IPS-18a (cell line): ENCODE measurements around the gene SMIM5.

Experiments
- H3K27ac ChIP-seq: one replicate; pipeline ENCODE4 v1.5.1; 2013; ENCODE audit warnings: low read length
- H3K27me3 ChIP-seq: one replicate; pipeline ENCODE4 v1.6.1; 2013; ENCODE audit warnings: mild to moderate bottlenecking, low read length; ENCODE audit not compliant: control insufficient read depth, insufficient read depth
- H3K36me3 ChIP-seq: one replicate; pipeline ENCODE4 v1.6.1; 2013; ENCODE audit warnings: low read depth, low read length; ENCODE audit not compliant: control insufficient read depth
- H3K4me1 ChIP-seq: one replicate; pipeline ENCODE4 v1.6.1; 2013; ENCODE audit warnings: low read depth, low read length; ENCODE audit not compliant: control insufficient read depth
- H3K4me3 ChIP-seq: one replicate; pipeline ENCODE4 v1.5.1; 2013; ENCODE audit warnings: low read length
- H3K9ac ChIP-seq: one replicate; pipeline ENCODE4 v1.6.1; 2013; ENCODE audit warnings: mild to moderate bottlenecking, low read length, moderate library complexity
- H3K9me3 ChIP-seq: one replicate; pipeline ENCODE4 v1.6.1; 2013; ENCODE audit warnings: low read depth, low read length; ENCODE audit not compliant: control insufficient read depth

The SMIM5 gene

GRCh38 chr17:75629157-75629556 is 4.1 kb upstream of the SMIM5 start:
- no peak overlapping the region for H3K9ac ChIP-seq
- no peak overlapping the region for H3K4me3 ChIP-seq
- no peak overlapping the region for H3K27ac ChIP-seq
- no peaks in the 10 kb centered on the region for H3K9me3 ChIP-seq
- peaks cover 7% of the 10 kb centered on the region for H3K4me1 ChIP-seq
- no peaks in the 10 kb centered on the region for H3K36me3 ChIP-seq
- H3K27me3 ChIP-seq: no peaks in the 10 kb centered on the region

- peaks cover 7% of the 10 kb centered on the region for H3K4me1 ChIP-seq
- no peaks in the 10 kb centered on the region for H3K36me3 ChIP-seq
- H3K9me3 ChIP-seq: no peaks in the 10 kb centered on the region
These were observed 2.9 kb upstream of the SMIM5 start for GRCh38 chr17:75630071-75630917.

GRCh38 chr17:75631353-75631752 is 1.9 kb upstream of the SMIM5 start:
- no peaks in the 10 kb centered on the region for H3K36me3 ChIP-seq
- peaks cover 7% of the 10 kb centered on the region for H3K4me1 ChIP-seq
- no peak overlapping the region for H3K27ac ChIP-seq
- no peak overlapping the region for H3K4me3 ChIP-seq
- no peak overlapping the region for H3K9ac ChIP-seq
- H3K27me3 ChIP-seq: no peaks in the 10 kb centered on the region
- H3K9me3 ChIP-seq: no peaks in the 10 kb centered on the region

More at GRCh38 chr17:75630071-75630917, 2.9 kb upstream of the SMIM5 start:
- Histone ChIP-seq H3K4me3 (no peak overlapping the region), H3K27me3 (no peaks in the 10 kb centered on the region), H3K27ac (no peak overlapping the region), H3K9ac (no peak overlapping the region)

- Histone ChIP-seq H3K36me3 (no peaks in the 10 kb centered on the region), H3K4me3 (no peak overlapping the region), H3K9me3 (no peaks in the 10 kb centered on the region), H3K27me3 (no peaks in the 10 kb centered on the region), H3K27ac (no peak overlapping the region), H3K4me1 (peaks cover 7% of the 10 kb centered on the region), H3K9ac (no peak overlapping the region)
These were observed 806 bp upstream of the SMIM5 start for GRCh38 chr17:75632428-75632827.

GRCh38 chr17:75633486-75634375 is 497 bp downstream of the SMIM5 start:
- Histone ChIP-seq H3K9me3 (no peaks in the 10 kb centered on the region), H3K4me3 (peak overlapping the region; percentile 10), H3K4me1 (peaks cover 7% of the 10 kb centered on the region), H3K27me3 (no peaks in the 10 kb centered on the region), H3K9ac (no peak overlapping the region), H3K27ac (no peak overlapping the region), H3K36me3 (no peaks in the 10 kb centered on the region)

GRCh38 chr17:75634376-75634740 is 1.1 kb downstream of the SMIM5 start:
- H3K9ac ChIP-seq: no peak overlapping the region
- H3K27me3 ChIP-seq: no peaks in the 10 kb centered on the region
- peaks cover 7% of the 10 kb centered on the region for H3K4me1 ChIP-seq
- no peaks in the 10 kb centered on the region for H3K9me3 ChIP-seq
- H3K4me3 ChIP-seq: no peak overlapping the region
- no peak overlapping the region for H3K27ac ChIP-seq
- no peaks in the 10 kb centered on the region for H3K36me3 ChIP-seq

GRCh38 chr17:75634754-75635609 is 1.7 kb downstream of the SMIM5 start:
- no peak overlapping the region for H3K27ac ChIP-seq
- H3K27me3 ChIP-seq: no peaks in the 10 kb centered on the region
- no peak overlapping the region for H3K9ac ChIP-seq
- H3K4me3 ChIP-seq: no peak overlapping the region
- peaks cover 7% of the 10 kb centered on the region for H3K4me1 ChIP-seq
- H3K36me3 ChIP-seq: no peaks in the 10 kb centered on the region
- no peaks in the 10 kb centered on the region for H3K9me3 ChIP-seq

- Histone ChIP-seq H3K9ac (no peak overlapping the region), H3K27ac (no peak overlapping the region), H3K27me3 (no peaks in the 10 kb centered on the region), H3K4me3 (no peak overlapping the region), H3K36me3 (no peaks in the 10 kb centered on the region), H3K4me1 (peaks cover 7% of the 10 kb centered on the region), H3K9me3 (no peaks in the 10 kb centered on the region)
These were observed 2.5 kb downstream of the SMIM5 start for GRCh38 chr17:75635610-75636202.

- H3K36me3 ChIP-seq: no peaks in the 10 kb centered on the region
- H3K27me3 ChIP-seq: no peaks in the 10 kb centered on the region
- H3K9ac ChIP-seq: no peak overlapping the region
- no peak overlapping the region for H3K4me3 ChIP-seq
- peaks cover 7% of the 10 kb centered on the region for H3K4me1 ChIP-seq
- H3K27ac ChIP-seq: no peak overlapping the region
- H3K9me3 ChIP-seq: no peaks in the 10 kb centered on the region
These were observed 3.3 kb downstream of the SMIM5 start for GRCh38 chr17:75636381-75637142.

- H3K36me3 ChIP-seq: no peaks in the 10 kb centered on the region
- H3K27me3 ChIP-seq: no peaks in the 10 kb centered on the region
- no peaks in the 10 kb centered on the region for H3K9me3 ChIP-seq
- H3K27ac ChIP-seq: no peak overlapping the region
- peaks cover 7% of the 10 kb centered on the region for H3K4me1 ChIP-seq
- H3K4me3 ChIP-seq: no peak overlapping the region
- H3K9ac ChIP-seq: no peak overlapping the region
These were observed 3.9 kb downstream of the SMIM5 start for GRCh38 chr17:75637143-75637538.
